HFFc6 (cell line): ENCODE results near the gene SPOCK2. TPM values are rescaled to one million over a fixed set of nuclear protein-coding genes. Genes with fewer than 3 reads are reported as not detected.
"Not testable (repeated sequence)": the region's sequence is repeated elsewhere in the genome, so short reads cannot be mapped to it uniquely, and the experiment has no call there.

Experiments used
- DNase-seq: peaks from one replicate; pipeline ENCODE4 v3.0.0-alpha.2; 2018
- H3K27ac Mint-ChIP-seq: 2 replicates; pipeline ENCODE4 v1.8.0; 2020; ENCODE audit warnings: mild to moderate bottlenecking, mixed read lengths
- H3K27me3 Mint-ChIP-seq: 2 replicates; pipeline ENCODE4 v1.8.0; 2021; ENCODE audit warnings: mild to moderate bottlenecking, moderate library complexity, mixed read lengths; ENCODE audit not compliant: insufficient read depth
- H3K36me3 Mint-ChIP-seq: 2 replicates; pipeline ENCODE4 v1.8.0; 2021; ENCODE audit warnings: low read depth, mixed read lengths
- H3K4me1 Mint-ChIP-seq: 2 replicates; pipeline ENCODE4 v1.8.0; 2020; ENCODE audit warnings: low read depth, mixed read lengths
- H3K4me3 Mint-ChIP-seq: 2 replicates; pipeline ENCODE4 v1.8.0; 2020; ENCODE audit warnings: mild to moderate bottlenecking, moderate library complexity, mixed read lengths
- H3K9me3 Mint-ChIP-seq: 2 replicates; pipeline ENCODE4 v1.8.0; 2020; ENCODE audit warnings: mild to moderate bottlenecking, mixed read lengths
- CTCF ChIP-seq: fragments of 200-600 bp; sonication (generic); IDR thresholded peaks from 2 replicates; pipeline ENCODE4 v1.5.0; 2021; ENCODE audit warnings: antibody characterized with exemption, mild to moderate bottlenecking
- long read RNA-seq: library from polyadenylated mRNA; unstranded; transcript quantifications from one replicate; pipeline ENCODE4 v2.0.0, GENCODE V29; 2019
- total RNA-seq, 6 experiments: library from RNA; stranded (reverse); fragmentation: NEBNext Ultra II Directional; extraction: Animal tissue kit (Norgen Biotek cat#: 25700); gene quantifications; 2 replicates in 1 of 6; 3 replicates in 5 of 6; pipeline ENCODE4 v1.2.3, GENCODE V29; 2021

SPOCK2 gene
- total RNA-seq, result not detected
- long read RNA-seq, result 0 reads

GRCh38 chr10:72087969-72088888 is at the start of gene SPOCK2:
Gene SPOCK2, minus strand, starts transcription at chr10:72088551. Its CDS starts 223 bp downstream, at chr10:72088328.
- Mint-ChIP-seq H3K4me1 (peaks cover 6% of the 10 kb centered on the region; the same call in 1 of the 2 replicates), H3K27ac (no peak within 1 kb of the TSS), H3K36me3 (no peaks in the 10 kb centered on the region), H3K27me3 (peaks cover 23% of the 10 kb centered on the region), H3K9me3 (no peaks in the 10 kb centered on the region), H3K4me3 (peak within 1 kb of the TSS; percentile 20; the same call in 1 of the 2 replicates)
- DNase-seq, result no peak
- TF ChIP-seq CTCF, result no peak

GRCh38 chr10:72137583-72137982 is 49.2 kb upstream of the SPOCK2 start:
- H3K36me3 Mint-ChIP-seq, result peaks cover 11% of the 10 kb centered on the region
- no peak overlapping the region for H3K27ac Mint-ChIP-seq
- H3K27me3 Mint-ChIP-seq, result no peaks in the 10 kb centered on the region
- no peak for TF ChIP-seq CTCF
- H3K4me1 Mint-ChIP-seq, result peaks cover 21% of the 10 kb centered on the region
- no peak for DNase-seq
- no peak overlapping the region for H3K4me3 Mint-ChIP-seq
- no peaks in the 10 kb centered on the region for H3K9me3 Mint-ChIP-seq

GRCh38 chr10:72136225-72136624 is 47.9 kb upstream of the SPOCK2 start:
- DNase-seq, H3K27me3 Mint-ChIP-seq, H3K27ac Mint-ChIP-seq, H3K4me3 Mint-ChIP-seq, H3K9me3 Mint-ChIP-seq: not testable (repeated sequence)
- Mint-ChIP-seq H3K36me3 (peaks cover 11% of the 10 kb centered on the region), H3K4me1 (peaks cover 21% of the 10 kb centered on the region)

GRCh38 chr10:72134785-72135767 is 46.7 kb upstream of the SPOCK2 start:
- H3K36me3 Mint-ChIP-seq, result peaks cover 11% of the 10 kb centered on the region
- DNase-seq, result no peak
- no peaks in the 10 kb centered on the region for H3K27me3 Mint-ChIP-seq
- TF ChIP-seq CTCF, result no peak
- peaks cover 18% of the 10 kb centered on the region for H3K4me1 Mint-ChIP-seq
- no peaks in the 10 kb centered on the region for H3K9me3 Mint-ChIP-seq
- H3K4me3 Mint-ChIP-seq, result no peak overlapping the region
- no peak overlapping the region for H3K27ac Mint-ChIP-seq

- H3K36me3 Mint-ChIP-seq, result peaks cover 11% of the 10 kb centered on the region
- no peak for TF ChIP-seq CTCF
- H3K4me3 Mint-ChIP-seq, result no peak overlapping the region
- peak; percentile 73 for DNase-seq
- H3K4me1 Mint-ChIP-seq, result peaks cover 14% of the 10 kb centered on the region
- H3K27ac Mint-ChIP-seq, result no peak overlapping the region
- no peaks in the 10 kb centered on the region for H3K9me3 Mint-ChIP-seq
- H3K27me3 Mint-ChIP-seq, result no peaks in the 10 kb centered on the region
These were observed 45.2 kb upstream of the SPOCK2 start for GRCh38 chr10:72133517-72133916.
